Keratinocyte (primary cell): ENCODE data around the gene TSPYL6. TPM values are rescaled to one million over a fixed set of nuclear protein-coding genes. Genes with fewer than 3 reads are reported as not detected.
"Not testable (repeated sequence)": the region's sequence is repeated elsewhere in the genome, so short reads cannot be mapped to it uniquely, and the experiment has no call there.

Source experiments
- DNase-seq: peaks from one replicate; pipeline ENCODE4 v3.0.0-alpha.2; 2011; ENCODE audit warnings: low read depth, missing footprints, low spot score
- FAIRE-seq: peaks from 2 replicates; lab custom pipeline; 2011; peaks lifted over from hg19 to GRCh38; lab: Jason Lieb, UNC
- H2AFZ ChIP-seq: 2 replicates; pipeline ENCODE4 v1.6.0; 2012; ENCODE audit warnings: low read length, control low read depth, inconsistent platforms; ENCODE audit not compliant: control insufficient read depth
- H3K27ac ChIP-seq: 2 replicates; pipeline ENCODE4 v1.5.1; 2011; ENCODE audit warnings: low read length; ENCODE audit not compliant: control insufficient read depth, insufficient read depth
- H3K27me3 ChIP-seq: 3 replicates; pipeline ENCODE4 v1.6.0; 2011; ENCODE audit warnings: low read length; ENCODE audit not compliant: control insufficient read depth, insufficient read depth; ENCODE audit errors: extremely low read depth
- H3K36me3 ChIP-seq, 2 experiments: 2 replicates in 1 of 2; 3 replicates in 1 of 2; pipeline ENCODE4 v1.5.1; 2011; ENCODE audit warnings: low read length in 2 of 2, mild to moderate bottlenecking in 1 of 2; ENCODE audit not compliant: control insufficient read depth in 2 of 2, insufficient read depth in 2 of 2; ENCODE audit errors: extremely low read depth in 1 of 2
- H3K4me1 ChIP-seq: 3 replicates; pipeline ENCODE4 v1.5.1; 2011; ENCODE audit warnings: low read length; ENCODE audit not compliant: control insufficient read depth, insufficient read depth; ENCODE audit errors: extremely low read depth
- H3K4me2 ChIP-seq: 3 replicates; pipeline ENCODE4 v1.6.0; 2011; ENCODE audit warnings: low read depth, low read length; ENCODE audit not compliant: control insufficient read depth, insufficient read depth; ENCODE audit errors: extremely low read depth
- H3K4me3 ChIP-seq, 3 experiments: fragments of 200-600 bp in 1 of 3; sonication (generic) in 1 of 3; 2 replicates in 2 of 3; 3 replicates in 1 of 3; pipeline ENCODE4 v1.5.1; 2011 to 2016; ENCODE audit warnings: low read length in 3 of 3, mild to moderate bottlenecking in 3 of 3, control low read depth in 2 of 3, inconsistent platforms in 1 of 3, low read depth in 1 of 3, mixed read lengths in 1 of 3, mixed run types in 1 of 3, moderate library complexity in 1 of 3; ENCODE audit not compliant: control insufficient read depth in 2 of 3, insufficient read depth in 2 of 3; ENCODE audit errors: extremely low read depth in 1 of 3
- H3K79me2 ChIP-seq: 2 replicates; pipeline ENCODE4 v1.6.0; 2012; ENCODE audit warnings: low read length; ENCODE audit not compliant: control insufficient read depth, insufficient read depth
- H3K9ac ChIP-seq: 3 replicates; pipeline ENCODE4 v1.6.0; 2011; ENCODE audit warnings: low read length; ENCODE audit not compliant: control insufficient read depth, insufficient read depth; ENCODE audit errors: extremely low read depth
- H3K9me1 ChIP-seq: 3 replicates; pipeline ENCODE4 v1.6.0; 2011; ENCODE audit warnings: low read length; ENCODE audit not compliant: control insufficient read depth, insufficient read depth; ENCODE audit errors: extremely low read depth
- H3K9me3 ChIP-seq: 2 replicates; pipeline ENCODE4 v1.5.1; 2012; ENCODE audit warnings: low read depth, low read length; ENCODE audit not compliant: control insufficient read depth
- H4K20me1 ChIP-seq: 3 replicates; pipeline ENCODE4 v1.6.0; 2011; ENCODE audit warnings: low read length; ENCODE audit not compliant: control insufficient read depth, insufficient read depth; ENCODE audit errors: extremely low read depth
- CTCF ChIP-seq, 3 experiments: IDR thresholded peaks in 1 of 3; conservative IDR thresholded peaks in 1 of 3; optimal IDR thresholded peaks in 1 of 3; 2 replicates in 2 of 3; 3 replicates in 1 of 3; pipeline versions ENCODE3 to v1.5.1; 2011; ENCODE audit warnings: low read length in 3 of 3, mild to moderate bottlenecking in 3 of 3, moderate library complexity in 2 of 3, control low read depth in 1 of 3, inconsistent platforms in 1 of 3; ENCODE audit not compliant: insufficient read depth in 2 of 3; ENCODE audit errors: extremely low read depth in 1 of 3
- EZH2 ChIP-seq: IDR thresholded peaks from one replicate; pipeline ENCODE4 v1.6.1; 2012; ENCODE audit warnings: inconsistent platforms, mild to moderate bottlenecking, low read length, moderate library complexity
- dilution Hi-C: fragments of 300-500 bp; cut with MboI; formaldehyde crosslinking; loops from one replicate; pipeline ENCODE4 v1.7.0; 2020; ENCODE audit warnings: low sequenced_read_pairs; ENCODE audit not compliant: extremely low pct_ligation_motif_present
- polyA plus RNA-seq, 5 experiments: library from polyadenylated mRNA; depleted of rRNA in 3 of 5; stranded (reverse) in 3 of 5; stranded (forward) in 1 of 5; unstranded in 1 of 5; fragments of >200 nt; gene quantifications; 1 replicate in 1 of 5; 2 replicates in 3 of 5; 3 replicates in 1 of 5; pipeline versions ENCODE4 v1.2.1 to v1.2.3, GENCODE V29; 2011 to 2012; ENCODE audit warnings: missing spikeins in 2 of 5, low read depth in 1 of 5, low replicate concordance in 1 of 5

The TSPYL6 gene
- polyA plus RNA-seq, 1 donor (not counting 4 experiments of a cell fraction or from before 2014, with no cell fraction given), result not detected

DNA sequence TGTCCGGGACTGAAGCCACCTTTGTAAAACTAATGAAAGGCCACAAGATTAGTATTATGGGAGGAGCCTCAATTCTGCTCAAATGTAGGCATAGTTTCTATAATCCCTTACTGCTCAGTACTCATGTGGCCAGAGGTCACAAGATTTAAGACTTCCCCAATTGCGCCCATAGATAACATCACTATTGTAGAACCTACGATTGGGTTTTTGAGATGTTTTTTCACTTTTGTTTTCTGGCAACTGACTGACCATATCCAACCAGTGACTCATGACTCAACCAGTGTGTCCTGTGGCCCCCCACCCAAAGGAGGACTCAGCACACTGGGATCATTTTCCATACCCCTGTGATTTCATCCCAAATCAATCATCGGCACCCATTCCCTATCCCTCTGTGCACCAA lies 15.2 kb upstream of the TSPYL6 start:
- Histone ChIP-seq H3K4me2 (no peak overlapping the region), H2AFZ (no peak overlapping the region), H3K4me1 (no peaks in the 10 kb centered on the region), H3K36me3 (no peaks in the 10 kb centered on the region), H3K27me3 (no peaks in the 10 kb centered on the region), H3K27ac (no peak overlapping the region), H4K20me1 (no peaks in the 10 kb centered on the region), H3K9me3 (no peaks in the 10 kb centered on the region), H3K4me3 (no peak overlapping the region), H3K9me1 (no peaks in the 10 kb centered on the region), H3K79me2 (no peaks in the 10 kb centered on the region), H3K9ac (no peak overlapping the region)
- dilution Hi-C loops, result no loop called here
- no peak for FAIRE-seq
- DNase-seq, result no peak
- TF ChIP-seq EZH2, result no peak
- no peak for TF ChIP-seq CTCF (optimal IDR thresholded peaks at IDR 0.05 in 1 of 3, IDR thresholded peaks at IDR 0.05 in 1 of 3, conservative IDR thresholded peaks at IDR 0.05 in 1 of 3; ENCODE audit: extremely low read depth in 1 of 3, insufficient read depth in 2 of 3, low read length in 3 of 3)

GRCh38 chr2:54267577-54267976 lies 11.5 kb upstream of the TSPYL6 start:
- TF ChIP-seq EZH2, result no peak
- TF ChIP-seq CTCF (optimal IDR thresholded peaks at IDR 0.05 in 1 of 3, IDR thresholded peaks at IDR 0.05 in 1 of 3, conservative IDR thresholded peaks at IDR 0.05 in 1 of 3; ENCODE audit: extremely low read depth in 1 of 3, insufficient read depth in 2 of 3, low read length in 3 of 3), result no peak
- Histone ChIP-seq H3K4me3 (no peak overlapping the region), H2AFZ (no peak overlapping the region), H4K20me1 (no peaks in the 10 kb centered on the region), H3K9me3 (no peaks in the 10 kb centered on the region), H3K27me3 (no peaks in the 10 kb centered on the region), H3K4me2 (no peak overlapping the region), H3K36me3 (no peaks in the 10 kb centered on the region), H3K4me1 (no peaks in the 10 kb centered on the region), H3K79me2 (no peaks in the 10 kb centered on the region), H3K27ac (no peak overlapping the region), H3K9ac (no peak overlapping the region), H3K9me1 (no peaks in the 10 kb centered on the region)
- dilution Hi-C loops, result no loop called here
- FAIRE-seq, result no peak
- DNase-seq, result no peak

GRCh38 chr2:54265081-54265480 lies 9.1 kb upstream of the TSPYL6 start:
- dilution Hi-C loops, FAIRE-seq, H4K20me1 ChIP-seq, H3K27ac ChIP-seq, H3K9me3 ChIP-seq, H3K9me1 ChIP-seq, H3K27me3 ChIP-seq, H3K79me2 ChIP-seq, H2AFZ ChIP-seq, H3K4me1 ChIP-seq, H3K4me2 ChIP-seq, H3K4me3 ChIP-seq, DNase-seq, H3K36me3 ChIP-seq, H3K9ac ChIP-seq: not testable (repeated sequence)
